ENCODE results near the gene ANKHD1. TPM values are rescaled to one million over a fixed set of nuclear protein-coding genes. Genes with fewer than 3 reads are reported as not detected.
A peak's percentile ranks its signal among the peaks of the same experiment; 100 is the strongest.

The ANKHD1 gene
- total RNA-seq, 3 donors from 2014 or later = 133 to 196 (median 158) TPM

- TF ChIP-seq CTCF (IDR thresholded peaks at IDR 0.05) = no peak
- no peak for DNase-seq (ENCODE audit: low spot score in 2 of 2)
- H3K27me3 ChIP-seq = no peaks in the 10 kb centered on the region
- H3K9me3 ChIP-seq = no peaks in the 10 kb centered on the region
- intact Hi-C loops (cut with DNase I; ENCODE audit: low total_unique reads) = no loop called here
- H3K27ac ChIP-seq = no peak overlapping the region
- peaks cover 0 to 22% of the 10 kb centered on the region in 2 donors for H3K4me1 ChIP-seq
- no peak overlapping the region for H3K4me3 ChIP-seq
- no peaks in the 10 kb centered on the region for H3K36me3 ChIP-seq
Observed at GRCh38 chr5:140544986-140545385, 143.4 kb downstream of the ANKHD1 start.

GRCh38 chr5:140545606-140546005 is 144.0 kb downstream of the ANKHD1 start:
- no peaks in the 10 kb centered on the region for H3K36me3 ChIP-seq

GRCh38 chr5:140546851-140547507 is 145.3 kb downstream of the ANKHD1 start:
- intact Hi-C loops (cut with DNase I; ENCODE audit: low total_unique reads) = no loop called here
- Histone ChIP-seq H3K4me1 (peaks cover 0 to 22% of the 10 kb centered on the region in 2 donors), H3K9me3 (no peaks in the 10 kb centered on the region), H3K36me3 (no peaks in the 10 kb centered on the region), H3K27me3 (no peaks in the 10 kb centered on the region), H3K27ac (peak overlapping the region; percentile 99 to 100), H3K4me3 (peak overlapping the region in 2 of 3 donors; percentile 62 to 86)
- no peak for DNase-seq (ENCODE audit: low spot score in 2 of 2)
- TF ChIP-seq POLR2AphosphoS5 (IDR thresholded peaks at IDR 0.05) (no peak), POLR2A (IDR thresholded peaks at IDR 0.05) (no peak), CTCF (IDR thresholded peaks at IDR 0.05) (no peak)

More at GRCh38 chr5:140545606-140546005, 144.0 kb downstream of the ANKHD1 start:
- Histone ChIP-seq H3K4me3 (no peak overlapping the region), H3K4me1 (peaks cover 0 to 22% of the 10 kb centered on the region in 2 donors), H3K27me3 (no peaks in the 10 kb centered on the region), H3K27ac (no peak overlapping the region), H3K9me3 (no peaks in the 10 kb centered on the region)
- intact Hi-C loops (cut with DNase I; ENCODE audit: low total_unique reads) = no loop called here
- TF ChIP-seq POLR2AphosphoS5 (IDR thresholded peaks at IDR 0.05) = no peak
- no peak for DNase-seq (ENCODE audit: low spot score in 2 of 2)

GRCh38 chr5:140547508-140548299 is 146.1 kb downstream of the ANKHD1 start, which contains the start of gene EIF4EBP3:
EIF4EBP3 (plus strand) TSS chr5:140547662; CDS start chr5:140547738, 76 bp downstream.
- peaks cover 0 to 22% of the 10 kb centered on the region in 2 donors for H3K4me1 ChIP-seq
- H3K9me3 ChIP-seq = no peaks in the 10 kb centered on the region
- H3K4me3 ChIP-seq = peak within 1 kb of the TSS; percentile 56 to 86 (median 62)
- H3K27ac ChIP-seq = peak within 1 kb of the TSS; percentile 99 to 100
- intact Hi-C loops (cut with DNase I; ENCODE audit: low total_unique reads) = no loop called here
- DNase-seq (ENCODE audit: low spot score in 2 of 2) = peak; percentile 95 to 98
- TF ChIP-seq POLR2AphosphoS5 (IDR thresholded peaks at IDR 0.05) (peak; percentile 87 to 93 (median 92)), POLR2A (IDR thresholded peaks at IDR 0.05) (peak; percentile 78), CTCF (IDR thresholded peaks at IDR 0.05) (peak; percentile 77 to 95 (median 88))
- no peaks in the 10 kb centered on the region for H3K27me3 ChIP-seq
- no peaks in the 10 kb centered on the region for H3K36me3 ChIP-seq

GRCh38 chr5:140548300-140548688 is 146.7 kb downstream of the ANKHD1 start:
- TF ChIP-seq POLR2AphosphoS5 (IDR thresholded peaks at IDR 0.05) = peak in 2 of 3 donors; percentile 20 to 71
- TF ChIP-seq CTCF (IDR thresholded peaks at IDR 0.05) = no peak
- H3K4me1 ChIP-seq = peaks cover 0 to 22% of the 10 kb centered on the region in 2 donors
- no peaks in the 10 kb centered on the region for H3K9me3 ChIP-seq
- no peak for DNase-seq (ENCODE audit: low spot score in 2 of 2)
- intact Hi-C loops (cut with DNase I; ENCODE audit: low total_unique reads) = no loop called here
- H3K27me3 ChIP-seq = no peaks in the 10 kb centered on the region
- H3K4me3 ChIP-seq = peak overlapping the region; percentile 56 to 86 (median 62)
- H3K27ac ChIP-seq = peak overlapping the region; percentile 99 to 100
- no peaks in the 10 kb centered on the region for H3K36me3 ChIP-seq

All from breast epithelium (tissue), 4 donors.